NCI-H1092 treated with DMSO at 0.1 percent for 48 hours (cell line): ENCODE measurements around the gene FAM149A.

Experiments
- DNase-seq: peaks from one replicate; lab custom pipeline; 2025; lab: John Stamatoyannopoulos, UW

The FAM149A gene

DNA sequence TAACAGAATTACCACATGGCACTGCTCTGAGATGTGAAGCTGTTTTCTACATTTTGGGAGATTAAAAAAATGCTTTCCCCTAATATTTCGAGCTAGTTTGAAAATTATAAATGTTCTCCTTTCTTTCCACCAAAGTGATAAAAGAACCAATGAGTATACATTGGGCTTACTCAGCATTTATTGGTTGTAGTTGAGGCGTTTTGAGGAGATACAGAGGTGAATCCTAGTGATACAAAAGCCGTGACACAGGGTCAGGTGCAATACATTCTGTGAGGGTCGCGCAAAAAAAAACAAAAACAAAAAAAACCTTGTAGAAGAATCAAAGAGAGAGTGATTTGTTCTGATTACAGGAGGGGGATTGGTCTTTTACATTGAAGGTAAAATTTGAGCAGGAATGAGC, 54.5 kb downstream of the FAM149A start:
- no peak for DNase-seq

DNA sequence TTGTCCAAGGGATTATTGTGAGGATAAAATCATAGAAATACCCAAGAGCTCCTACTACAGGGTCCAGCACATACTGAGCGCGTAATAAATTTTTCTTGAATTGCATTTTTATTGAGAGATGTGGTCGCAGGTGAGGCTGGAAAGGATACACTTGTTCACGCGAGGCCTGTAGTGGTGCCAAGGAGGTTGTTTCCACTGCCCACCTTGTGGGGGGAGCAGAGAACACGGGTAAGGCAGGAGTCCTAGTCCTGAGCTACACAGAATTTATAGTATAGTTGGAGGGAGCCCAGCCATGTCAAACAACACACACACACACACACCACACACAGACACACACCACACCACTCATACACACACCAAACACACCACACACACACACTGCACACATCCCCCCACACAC, 55.1 kb downstream of the FAM149A start:
- no peak for DNase-seq

DNA sequence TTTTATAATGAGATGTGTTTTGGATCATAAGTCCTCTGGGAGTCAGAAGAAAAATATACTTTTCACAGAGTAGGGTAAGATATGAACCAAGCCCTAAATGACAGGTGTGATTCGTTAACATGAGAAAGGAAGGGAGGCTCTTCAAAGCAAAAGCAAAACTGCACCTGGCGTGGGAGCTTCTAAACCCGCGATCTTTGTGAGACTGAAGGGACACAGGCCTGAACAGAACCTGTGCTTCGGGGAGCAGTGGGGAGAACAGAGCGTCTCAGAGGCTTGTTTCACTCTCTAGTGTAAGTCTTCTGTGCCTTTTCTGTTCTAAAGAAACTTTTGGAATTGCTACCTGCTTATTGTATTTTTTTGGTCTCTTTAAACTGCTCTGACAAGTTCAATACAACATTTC, 56.6 kb downstream of the FAM149A start:
- peak; percentile 27 for DNase-seq

DNA sequence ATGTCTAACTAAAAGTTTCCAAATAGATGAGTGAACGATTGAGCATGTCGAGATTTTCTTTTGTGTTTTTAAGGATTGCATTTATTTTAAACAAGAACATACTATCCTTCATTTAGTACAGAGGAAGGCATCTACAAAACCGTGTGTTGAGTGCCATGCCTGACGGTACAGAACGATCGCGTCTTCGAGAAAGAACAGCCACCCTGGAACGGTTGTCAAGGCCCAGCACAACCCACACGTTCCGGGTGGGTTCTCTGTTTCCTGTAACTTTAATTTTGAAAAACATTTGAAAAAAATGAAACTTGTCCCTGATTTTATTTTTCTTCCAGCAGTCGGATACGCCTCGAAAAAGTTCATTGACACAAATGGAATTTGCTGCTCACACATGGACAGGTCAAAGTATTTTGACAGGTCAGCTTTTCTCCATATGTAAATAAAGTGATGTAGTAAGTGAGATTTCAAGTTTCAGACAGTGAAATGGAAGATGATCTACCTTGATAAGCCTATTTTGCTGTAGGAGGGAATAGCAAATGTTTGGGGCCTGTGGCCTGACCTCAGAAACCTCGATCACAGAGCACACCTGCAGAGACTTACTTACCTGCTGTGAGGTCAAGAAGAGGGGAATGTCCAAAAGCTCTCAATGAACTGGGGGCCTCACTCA, 62.5 kb downstream of the FAM149A start:
- no peak for DNase-seq

DNA sequence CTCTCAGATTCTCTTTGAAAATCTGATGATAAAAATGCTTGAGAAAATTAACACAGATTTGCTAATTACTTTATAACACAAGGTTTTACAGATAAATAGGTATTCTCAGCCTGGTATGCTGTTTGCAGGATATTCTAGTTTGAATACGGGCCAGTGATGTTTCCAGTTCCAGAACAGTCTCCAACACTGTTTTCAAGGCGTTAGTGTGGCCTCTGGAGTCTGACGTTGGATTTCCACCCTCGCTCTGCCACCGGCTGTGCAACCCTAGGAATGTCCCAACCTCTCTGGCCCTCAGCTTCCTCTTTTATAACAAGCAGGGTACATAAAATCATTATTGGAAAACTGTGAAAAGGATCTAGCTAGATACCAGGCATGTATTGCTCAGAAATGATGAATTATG, 63.1 kb downstream of the FAM149A start:
- no peak for DNase-seq

DNA sequence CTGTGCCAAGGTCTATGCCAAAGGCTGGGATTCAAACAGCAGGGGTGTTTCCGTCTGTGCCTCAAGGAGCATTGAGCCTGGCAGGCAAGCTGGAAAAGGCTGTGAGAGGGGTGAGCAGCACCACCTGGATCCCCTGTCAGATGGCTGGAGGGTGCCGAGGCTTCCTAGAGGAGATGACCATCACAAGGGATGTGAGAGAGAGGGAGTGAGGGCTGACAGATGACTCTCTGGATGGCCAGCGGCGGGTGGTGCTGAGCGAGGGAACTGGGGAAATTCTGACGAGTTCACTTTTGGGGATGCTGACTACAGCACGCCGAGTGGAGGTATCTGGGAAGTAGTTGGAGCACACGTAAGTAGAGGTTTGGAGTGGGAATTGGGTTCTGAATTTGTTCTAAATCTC, 64.2 kb downstream of the FAM149A start:
- no peak for DNase-seq

DNA sequence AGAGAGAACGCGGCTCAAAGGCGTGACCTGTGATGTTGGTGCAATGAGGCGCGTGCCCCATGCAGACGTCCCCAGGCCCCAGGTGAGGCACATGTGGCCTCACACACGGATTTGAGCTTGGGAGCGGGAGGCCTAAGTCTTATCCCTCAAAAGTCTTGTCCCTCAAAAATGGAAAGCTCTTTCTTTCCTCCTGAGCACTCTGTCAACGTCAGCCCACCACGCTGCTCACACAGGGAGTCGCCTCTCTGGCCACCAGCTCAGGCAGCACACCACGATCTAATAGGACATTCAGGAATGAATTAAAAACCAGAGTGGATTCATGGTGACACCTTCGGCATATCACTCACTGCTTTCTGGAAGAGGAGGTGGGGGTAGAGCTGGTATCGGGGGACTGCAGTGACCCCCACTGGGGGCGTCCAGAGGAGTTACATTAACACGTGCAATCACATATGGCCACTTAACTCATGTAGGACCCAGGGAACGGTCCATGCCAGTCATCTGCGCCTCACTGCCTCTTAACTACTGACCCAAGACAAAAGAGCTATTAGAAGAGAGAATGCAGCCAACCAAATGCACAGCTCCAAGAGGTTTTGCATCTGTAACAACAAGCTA, 64.9 kb downstream of the FAM149A start:
- DNase-seq: no peak

DNA sequence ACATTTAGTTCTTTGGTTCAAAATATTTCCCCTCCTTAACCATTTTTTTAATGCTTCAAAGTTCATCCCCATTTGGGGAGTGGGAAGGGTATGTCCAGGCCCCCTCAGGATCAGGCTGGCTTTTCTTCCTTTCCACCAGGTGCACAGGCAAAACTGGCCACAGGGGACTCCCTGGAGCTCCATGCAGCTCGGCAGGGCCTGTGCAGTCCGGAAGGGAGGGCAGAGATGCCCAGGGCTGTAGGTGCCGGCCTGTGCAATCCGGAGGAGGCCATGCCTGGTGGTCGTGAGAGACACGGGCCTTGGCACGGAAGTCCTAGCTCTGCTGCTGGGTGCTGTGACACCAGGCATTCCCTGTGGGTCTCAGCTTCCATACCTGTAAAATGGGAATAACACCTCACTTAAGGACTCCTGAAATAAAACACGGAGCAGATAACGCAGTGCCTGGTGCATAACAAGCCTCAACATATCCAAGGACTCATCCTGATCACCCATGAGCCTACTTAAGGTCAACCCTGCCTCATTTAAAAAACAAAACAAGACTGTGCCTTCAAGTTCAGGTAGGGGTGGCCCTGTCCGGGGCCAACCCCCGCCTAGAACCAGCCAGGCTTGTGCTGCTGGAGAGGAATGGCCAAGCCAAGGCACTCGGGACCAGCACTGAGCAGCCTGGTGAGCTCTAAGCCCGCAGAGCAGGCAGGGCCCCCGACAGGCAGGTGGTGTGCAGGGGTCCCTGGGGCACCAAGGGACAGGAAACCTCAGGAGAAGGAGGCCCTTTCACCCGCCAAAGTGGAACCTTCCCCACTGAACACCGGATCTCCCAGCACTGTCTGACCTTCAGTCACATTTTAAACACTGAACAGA, 65.7 kb downstream of the FAM149A start:
- DNase-seq: no peak

DNA sequence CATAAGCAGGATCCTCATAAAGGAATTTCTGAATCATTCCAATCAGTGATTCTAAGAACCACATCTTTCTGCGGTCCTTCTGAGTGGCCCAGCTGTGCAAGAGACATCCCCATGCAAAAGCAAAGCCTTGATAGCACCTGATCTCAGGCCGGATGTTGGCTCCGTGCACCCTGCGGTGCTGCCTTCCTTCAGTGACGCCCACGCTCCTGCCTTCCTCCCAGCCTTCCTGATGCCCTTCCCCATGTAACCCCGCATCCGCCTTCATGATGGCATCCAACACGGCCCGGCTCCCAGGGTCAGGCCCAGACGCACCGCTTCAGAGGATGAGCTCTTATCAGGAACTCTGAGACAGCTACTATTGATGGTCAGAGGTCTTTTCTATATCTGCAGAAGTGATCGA, 66.5 kb downstream of the FAM149A start:
- DNase-seq: no peak

DNA sequence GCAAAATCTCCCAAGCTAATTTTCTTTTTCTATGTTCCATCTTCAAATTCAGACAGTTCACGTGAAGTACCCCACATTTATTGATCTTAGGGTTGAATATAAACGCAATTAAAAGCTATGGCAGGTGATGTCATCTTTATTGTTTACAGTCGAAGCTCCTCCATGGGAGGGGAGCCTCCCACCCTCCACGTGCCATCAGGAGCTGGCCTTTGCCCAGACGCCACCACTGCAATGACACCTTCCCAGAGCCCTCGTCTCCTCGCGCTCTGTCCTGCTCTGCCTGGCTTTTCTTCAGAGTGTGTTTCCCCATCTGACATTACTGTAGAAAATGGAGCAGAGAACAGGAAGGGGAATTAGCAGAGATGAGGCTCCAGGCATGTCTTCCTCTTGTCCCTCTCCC, 68.0 kb downstream of the FAM149A start:
- no peak for DNase-seq

DNA sequence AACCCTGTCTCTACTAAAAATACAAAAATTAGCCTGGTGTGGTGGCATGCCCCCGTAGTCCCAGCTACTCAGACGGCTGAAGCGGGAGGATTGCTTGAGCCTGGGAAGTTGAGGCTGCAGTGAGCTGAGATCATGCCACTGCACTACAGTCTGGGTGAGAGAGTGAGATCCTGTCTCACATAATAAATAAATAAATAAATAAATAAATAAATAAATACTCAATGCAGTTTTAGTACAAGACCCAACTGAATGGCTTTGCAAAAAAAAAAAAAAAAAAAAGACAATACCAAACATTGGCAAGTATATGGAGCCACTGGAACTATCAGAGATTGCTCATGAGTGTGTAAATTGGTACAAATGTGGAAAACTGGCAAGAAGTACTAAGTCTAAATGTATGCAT, 83.6 kb downstream of the FAM149A start:
- DNase-seq: no peak

DNA sequence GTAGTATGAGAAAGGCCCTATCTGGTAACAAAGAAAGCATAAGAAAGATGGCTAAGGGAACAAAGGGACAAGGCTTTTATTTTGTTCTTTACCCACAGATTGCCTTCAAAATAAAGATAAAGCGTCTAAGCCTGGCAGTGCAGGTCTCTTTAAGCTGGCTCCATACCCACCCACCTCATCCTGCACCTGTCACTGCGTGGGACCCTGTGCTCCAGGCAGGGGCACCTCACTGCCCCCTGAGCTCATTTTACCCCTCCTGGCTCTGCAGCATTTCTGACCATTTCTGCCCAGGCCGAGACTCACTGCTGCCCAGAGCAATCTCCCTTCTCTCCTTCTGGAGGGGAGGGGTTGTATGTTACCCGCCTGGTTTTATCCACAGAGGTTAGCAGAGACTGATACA, 85.2 kb downstream of the FAM149A start:
- no peak for DNase-seq

DNA sequence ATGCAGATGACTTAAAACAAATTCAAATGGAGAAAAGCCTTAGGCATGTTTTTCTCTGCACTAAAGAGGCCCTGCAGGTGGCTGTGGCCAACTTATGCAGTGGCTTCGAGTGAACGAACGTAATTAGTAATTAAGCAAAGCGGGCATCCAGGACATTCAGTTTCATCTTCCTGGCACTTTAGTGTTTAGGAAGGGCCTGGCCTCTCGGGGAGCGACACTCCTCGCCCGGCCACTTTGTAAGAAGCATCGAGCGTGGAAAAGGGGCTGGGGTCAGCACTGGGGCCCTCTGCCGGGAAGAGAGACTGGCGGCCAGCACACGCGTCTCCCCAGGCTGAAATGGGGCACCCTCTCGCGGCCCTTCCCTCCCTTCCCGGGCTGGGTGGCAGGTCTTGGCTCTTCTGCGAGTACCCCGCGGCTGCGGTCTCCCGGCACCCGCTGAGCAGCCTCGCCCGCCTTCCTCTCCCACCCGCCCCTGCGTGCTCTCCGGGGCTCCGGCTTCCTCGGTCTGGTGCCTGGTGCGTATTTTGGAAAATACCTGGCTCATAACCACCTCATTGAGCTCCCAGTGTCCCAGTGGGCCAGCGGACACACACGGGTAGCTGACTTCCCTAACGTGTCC, 86.2 kb downstream of the FAM149A start:
- peak; percentile 76 for DNase-seq

DNA sequence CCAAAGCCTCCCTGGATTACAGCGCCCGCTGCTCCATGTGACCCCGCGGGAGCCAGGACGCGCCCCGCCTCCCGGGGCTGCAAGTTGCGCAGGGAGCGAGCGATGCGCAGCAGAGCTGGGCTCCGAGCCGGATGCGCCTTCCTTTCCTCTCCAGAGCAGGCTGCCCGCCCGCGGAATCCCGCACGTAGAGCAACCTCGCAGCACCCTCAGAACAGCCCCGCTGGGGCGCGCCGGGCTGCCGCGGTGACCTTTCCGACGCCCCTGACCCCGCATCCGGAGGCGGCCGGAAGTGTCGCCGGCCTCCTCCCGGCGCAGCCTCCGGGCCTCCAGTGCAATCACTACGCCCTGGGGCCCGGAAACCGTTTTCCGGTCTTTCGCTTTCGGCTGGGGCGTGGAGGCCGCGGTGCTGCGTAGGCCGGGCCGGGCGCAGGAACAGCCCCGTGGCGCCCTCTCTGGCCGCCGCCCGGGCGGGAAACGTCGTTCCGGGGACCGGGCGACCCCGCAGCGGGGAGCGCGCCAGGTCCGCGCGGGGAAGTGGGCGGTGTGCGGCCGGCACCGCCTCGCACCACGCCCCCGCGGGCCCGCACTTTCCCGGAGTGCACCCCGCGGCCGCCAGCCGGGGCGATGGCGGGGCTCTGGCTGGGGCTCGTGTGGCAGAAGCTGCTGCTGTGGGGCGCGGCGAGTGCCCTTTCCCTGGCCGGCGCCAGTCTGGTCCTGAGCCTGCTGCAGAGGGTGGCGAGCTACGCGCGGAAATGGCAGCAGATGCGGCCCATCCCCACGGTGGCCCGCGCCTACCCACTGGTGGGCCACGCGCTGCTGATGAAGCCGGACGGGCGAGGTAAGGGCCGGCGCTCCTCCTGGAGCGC, 86.9 kb downstream of the FAM149A start, which contains the start of gene CYP4V2:
Gene CYP4V2, plus strand, starts transcription at position 368 of the 866 bp plus-strand sequence. Its CDS starts 257 bp downstream, at position 625.
- peak; percentile 80 for DNase-seq

DNA sequence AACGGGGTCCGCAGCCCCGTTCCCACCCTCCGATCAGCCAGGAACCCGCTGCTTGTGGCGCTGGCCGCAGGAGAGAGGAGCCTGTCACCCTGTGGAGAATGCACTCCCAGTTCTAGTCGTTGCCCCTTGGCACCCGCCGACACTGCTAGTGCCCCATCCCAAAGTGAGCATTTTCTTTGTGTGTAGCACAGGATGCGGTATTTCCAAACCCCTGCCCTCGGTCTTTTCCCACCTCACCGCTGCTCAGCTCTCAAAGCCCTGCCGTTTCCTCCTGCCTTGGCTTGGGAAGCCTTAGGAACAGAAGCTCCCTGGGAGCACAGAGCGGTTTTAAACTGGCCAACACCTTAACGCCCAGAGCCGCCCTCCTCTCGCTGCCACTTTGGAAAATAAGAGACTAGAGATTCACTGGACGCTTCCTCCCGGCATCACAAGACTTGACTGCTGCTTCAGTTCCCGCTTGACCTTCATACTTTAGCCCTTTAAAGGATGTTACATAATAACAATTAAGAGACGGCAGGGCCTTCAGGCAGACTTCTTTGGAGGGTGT, 87.6 kb downstream of the FAM149A start:
- peak; percentile 75 for DNase-seq

DNA sequence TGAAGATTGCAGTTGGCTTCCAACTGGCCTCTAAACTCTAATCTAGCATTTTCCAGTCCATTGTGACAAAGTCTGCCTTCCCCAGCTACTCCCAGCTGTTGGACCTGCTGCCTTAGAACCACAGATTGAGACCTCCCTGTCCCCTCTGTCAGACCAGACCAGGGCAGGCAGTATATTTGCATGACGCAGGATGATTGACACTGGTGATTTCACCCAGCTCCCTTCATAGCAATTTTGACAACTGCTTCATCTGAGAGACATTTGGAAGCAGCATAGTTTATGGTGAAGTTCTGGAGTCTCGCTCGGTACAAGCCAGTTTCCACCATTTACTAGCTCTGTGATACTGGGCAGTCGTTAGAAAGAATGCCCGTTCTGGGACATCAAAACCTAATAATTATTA, 89.3 kb downstream of the FAM149A start:
- DNase-seq: no peak

DNA sequence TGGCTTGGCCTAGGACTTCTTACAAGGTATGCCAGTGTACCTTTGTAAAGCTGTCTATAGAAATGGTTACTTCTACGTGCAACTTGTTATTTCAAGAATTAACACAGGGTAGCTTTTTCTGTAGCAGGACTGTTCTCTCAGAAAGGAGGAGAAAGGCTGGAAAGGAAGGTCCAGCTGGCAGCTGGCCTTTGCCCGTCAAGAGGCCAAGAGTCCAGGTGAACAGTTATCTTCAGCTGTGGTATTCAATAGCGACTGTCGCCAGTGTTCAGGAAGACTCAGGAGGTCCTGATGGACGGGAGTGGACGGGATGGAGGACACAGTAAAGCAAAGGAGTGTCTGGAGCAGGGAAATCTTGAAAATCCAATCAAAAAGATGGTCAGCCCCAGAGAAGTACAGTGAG, 91.6 kb downstream of the FAM149A start:
- no peak for DNase-seq

DNA sequence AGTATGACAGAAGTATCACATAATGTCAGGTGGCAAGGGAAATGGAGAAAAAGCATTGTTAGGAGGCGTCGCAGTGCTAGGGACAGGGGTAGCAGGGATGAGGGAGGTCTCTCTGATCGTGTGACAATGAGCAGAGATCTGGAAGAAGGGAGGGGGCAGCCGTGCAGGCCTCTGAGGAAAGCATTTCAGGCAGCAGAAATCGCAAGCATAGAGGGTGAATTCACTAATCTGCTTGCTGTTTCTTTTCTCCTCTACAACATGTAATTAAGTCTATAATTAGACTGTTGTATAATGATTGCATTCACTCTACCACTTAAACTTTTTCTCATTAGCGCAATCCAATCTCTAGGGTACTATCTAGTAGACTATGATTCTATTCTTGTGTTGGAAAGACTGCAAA, 96.0 kb downstream of the FAM149A start:
- no peak for DNase-seq

DNA sequence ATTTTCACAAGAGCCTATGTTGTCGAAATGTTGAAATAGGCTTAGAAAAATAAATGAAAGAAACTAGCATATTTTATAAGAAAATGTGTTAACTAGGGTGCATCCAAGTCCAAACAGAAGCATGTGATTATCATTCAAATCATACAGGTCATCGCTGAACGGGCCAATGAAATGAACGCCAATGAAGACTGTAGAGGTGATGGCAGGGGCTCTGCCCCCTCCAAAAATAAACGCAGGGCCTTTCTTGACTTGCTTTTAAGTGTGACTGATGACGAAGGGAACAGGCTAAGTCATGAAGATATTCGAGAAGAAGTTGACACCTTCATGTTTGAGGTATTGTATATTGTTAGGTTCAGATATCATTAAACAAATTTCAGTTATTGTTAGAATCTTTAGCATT, 96.5 kb downstream of the FAM149A start:
- DNase-seq: no peak

DNA sequence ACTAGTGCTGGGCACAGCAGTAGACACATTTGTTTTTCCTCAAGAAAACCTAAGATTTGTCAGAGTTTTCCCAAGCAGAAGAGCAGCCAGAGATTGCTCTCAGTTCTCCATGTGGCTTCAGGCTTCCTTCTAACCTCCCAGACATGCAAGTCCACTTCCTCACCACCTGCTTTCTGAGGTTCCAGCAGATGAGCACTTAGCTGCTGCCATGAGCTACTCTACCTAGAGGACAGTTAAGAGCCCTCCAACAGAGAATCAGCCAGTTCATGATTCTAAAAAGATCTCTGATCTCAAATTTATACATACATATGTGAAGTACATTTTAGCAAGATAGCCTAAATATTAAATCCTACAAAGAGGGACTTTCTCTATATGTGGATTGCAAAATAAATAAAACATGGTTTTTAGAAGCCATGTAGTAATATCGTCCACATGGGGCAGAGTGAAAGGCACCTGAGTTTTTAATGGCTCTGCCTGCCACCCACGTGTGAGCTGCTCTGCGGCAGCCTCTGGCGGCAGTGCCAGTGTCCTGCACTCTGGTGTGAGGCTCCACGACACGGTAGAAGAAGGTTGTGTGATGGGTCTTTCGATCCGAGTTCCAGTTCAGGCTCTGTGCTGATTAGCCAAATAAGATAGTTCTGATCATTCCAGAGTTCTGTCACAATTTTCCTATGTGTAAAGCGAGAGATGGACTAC, 97.2 kb downstream of the FAM149A start:
- DNase-seq: no peak
